Measurements from ENCODE around the gene CPEB3.

CPEB3 gene

DNA sequence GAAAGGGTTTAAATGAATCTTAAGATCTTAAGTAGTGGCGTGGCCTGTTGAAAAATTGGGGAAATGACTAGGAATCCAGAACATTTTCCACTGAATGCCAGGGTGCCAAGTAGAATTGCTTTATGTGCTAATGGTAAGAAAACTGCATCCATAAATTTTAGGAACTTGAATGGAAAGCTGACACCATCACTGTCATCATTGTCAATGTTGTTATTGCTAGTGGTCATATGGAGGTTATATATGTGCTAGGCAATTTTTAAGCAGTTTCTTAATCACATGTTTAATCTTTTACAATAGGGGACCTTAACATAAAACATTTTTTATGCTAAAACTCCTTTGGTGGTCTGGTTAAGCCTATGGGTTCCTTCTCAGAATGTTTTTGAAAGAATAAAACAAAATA, 13.2 kb upstream of the CPEB3 start:
- H3K4me1 ChIP-seq (ENCODE audit: insufficient read depth, low read length, severe bottlenecking), result peaks cover 6% of the 10 kb centered on the region
- no peak for TF ChIP-seq CTCF (IDR thresholded peaks at IDR 0.05; ENCODE audit: low read length)
- H3K27ac ChIP-seq (ENCODE audit: low read depth, low read length, poor library complexity, severe bottlenecking), result no peak overlapping the region
- H3K4me3 ChIP-seq (ENCODE audit: low read depth, low read length, poor library complexity, severe bottlenecking), result no peak overlapping the region
- H3K9ac ChIP-seq (ENCODE audit: low read length), result no peak overlapping the region
- no peak overlapping the region for H2AFZ ChIP-seq (ENCODE audit: low read length)
- H4K20me1 ChIP-seq (ENCODE audit: insufficient read depth, low read length), result no peaks in the 10 kb centered on the region
- H3K79me2 ChIP-seq (ENCODE audit: insufficient read depth, low read length), result peaks cover 23% of the 10 kb centered on the region
- H3K36me3 ChIP-seq (ENCODE audit: insufficient read depth, low read length), result 0 out of 2 replicates have a peak, but pooled peaks cover 6% of the 10 kb centered on the region
- H3K4me2 ChIP-seq (ENCODE audit: low read length), result no peak overlapping the region
- no peaks in the 10 kb centered on the region for H3F3A ChIP-seq (ENCODE audit: insufficient read depth, low read length)
- H3K27me3 ChIP-seq (ENCODE audit: insufficient read depth, low read length), result no peaks in the 10 kb centered on the region
- H3K9me2 ChIP-seq (ENCODE audit: low read depth, low read length), result no peaks in the 10 kb centered on the region
- H3K9me3 ChIP-seq (ENCODE audit: low read length), result no peaks in the 10 kb centered on the region

- TF ChIP-seq EZH2 (IDR thresholded peaks at IDR 0.05; ENCODE audit: borderline replicate concordance, low read length) (no peak), CTCF (IDR thresholded peaks at IDR 0.05; ENCODE audit: low read length) (no peak)
- Histone ChIP-seq H3K79me2 (ENCODE audit: insufficient read depth, low read length) (peaks cover 22% of the 10 kb centered on the region), H3K9me3 (ENCODE audit: low read length) (no peaks in the 10 kb centered on the region), H3K36me3 (ENCODE audit: insufficient read depth, low read length) (0 out of 2 replicates have a peak, but pooled peaks cover 6% of the 10 kb centered on the region), H4K20me1 (ENCODE audit: insufficient read depth, low read length) (no peaks in the 10 kb centered on the region), H3F3A (ENCODE audit: insufficient read depth, low read length) (no peaks in the 10 kb centered on the region), H3K4me3 (ENCODE audit: low read depth, low read length, poor library complexity, severe bottlenecking) (no peak overlapping the region), H3K9ac (ENCODE audit: low read length) (no peak overlapping the region), H3K4me2 (ENCODE audit: low read length) (no peak overlapping the region), H3K9me2 (ENCODE audit: low read depth, low read length) (no peaks in the 10 kb centered on the region), H3K4me1 (ENCODE audit: insufficient read depth, low read length, severe bottlenecking) (peaks cover 6% of the 10 kb centered on the region), H2AFZ (ENCODE audit: low read length) (no peak overlapping the region), H3K27me3 (ENCODE audit: insufficient read depth, low read length) (no peaks in the 10 kb centered on the region), H3K27ac (ENCODE audit: low read depth, low read length, poor library complexity, severe bottlenecking) (no peak overlapping the region)
These were observed 12.2 kb upstream of the CPEB3 start for GRCh38 chr10:92303096-92303495.

- Histone ChIP-seq H2AFZ (ENCODE audit: low read length) (no peak overlapping the region), H3K27me3 (ENCODE audit: insufficient read depth, low read length) (no peaks in the 10 kb centered on the region), H3K9me2 (ENCODE audit: low read depth, low read length) (no peaks in the 10 kb centered on the region), H3F3A (ENCODE audit: insufficient read depth, low read length) (no peaks in the 10 kb centered on the region), H3K9me3 (ENCODE audit: low read length) (no peaks in the 10 kb centered on the region), H3K9ac (ENCODE audit: low read length) (no peak overlapping the region), H4K20me1 (ENCODE audit: insufficient read depth, low read length) (no peaks in the 10 kb centered on the region), H3K4me3 (ENCODE audit: low read depth, low read length, poor library complexity, severe bottlenecking) (no peak overlapping the region), H3K79me2 (ENCODE audit: insufficient read depth, low read length) (peaks cover 33% of the 10 kb centered on the region), H3K4me2 (ENCODE audit: low read length) (no peak overlapping the region), H3K27ac (ENCODE audit: low read depth, low read length, poor library complexity, severe bottlenecking) (no peak overlapping the region), H3K36me3 (ENCODE audit: insufficient read depth, low read length) (peaks cover 13% of the 10 kb centered on the region; the same call in 1 of the 2 replicates), H3K4me1 (ENCODE audit: insufficient read depth, low read length, severe bottlenecking) (peaks cover 23% of the 10 kb centered on the region)
- TF ChIP-seq CTCF (IDR thresholded peaks at IDR 0.05; ENCODE audit: low read length), result no peak
- no peak for TF ChIP-seq EZH2 (IDR thresholded peaks at IDR 0.05; ENCODE audit: borderline replicate concordance, low read length)
These were observed 7.6 kb upstream of the CPEB3 start for GRCh38 chr10:92298487-92298886.
